AG09319 (cell line): ENCODE measurements around the gene PDAP1.

Experiments used
- DNase-seq: peaks from one replicate; pipeline ENCODE4 v3.0.0-alpha.2; 2010; ENCODE audit warnings: low read depth; ENCODE audit errors: extremely low read depth
- CTCF ChIP-seq: IDR thresholded peaks from 2 replicates; pipeline ENCODE4 v1.5.1; 2011; ENCODE audit warnings: low read depth, mild to moderate bottlenecking, inconsistent platforms, low read length, moderate library complexity

Gene PDAP1

GRCh38 chr7:99396418-99397296 is 11.7 kb downstream of the PDAP1 start:
- no peak for DNase-seq
- no peak for TF ChIP-seq CTCF

GRCh38 chr7:99395616-99396327 is 12.6 kb downstream of the PDAP1 start:
- no peak for DNase-seq
- no peak; the same call in 1 of the 2 replicates for TF ChIP-seq CTCF

GRCh38 chr7:99394188-99394502 is 14.3 kb downstream of the PDAP1 start:
- DNase-seq = no peak
- no peak for TF ChIP-seq CTCF

GRCh38 chr7:99393355-99394187 is 14.8 kb downstream of the PDAP1 start:
- DNase-seq = no peak
- TF ChIP-seq CTCF = no peak

GRCh38 chr7:99392659-99393354 is 15.6 kb downstream of the PDAP1 start:
- no peak for TF ChIP-seq CTCF
- no peak for DNase-seq

GRCh38 chr7:99392046-99392445 is 16.4 kb downstream of the PDAP1 start:
- no peak for DNase-seq
- TF ChIP-seq CTCF = no peak
